SKM-1 treated with dmso at 0.1 percent for 144 hours (cell line): ENCODE data around the gene DNAJB12.

Experiments
- DNase-seq: peaks from one replicate; lab custom pipeline; 2025; ENCODE audit not compliant: unreplicated experiment; lab: John Stamatoyannopoulos, UW

Gene DNAJB12

DNA sequence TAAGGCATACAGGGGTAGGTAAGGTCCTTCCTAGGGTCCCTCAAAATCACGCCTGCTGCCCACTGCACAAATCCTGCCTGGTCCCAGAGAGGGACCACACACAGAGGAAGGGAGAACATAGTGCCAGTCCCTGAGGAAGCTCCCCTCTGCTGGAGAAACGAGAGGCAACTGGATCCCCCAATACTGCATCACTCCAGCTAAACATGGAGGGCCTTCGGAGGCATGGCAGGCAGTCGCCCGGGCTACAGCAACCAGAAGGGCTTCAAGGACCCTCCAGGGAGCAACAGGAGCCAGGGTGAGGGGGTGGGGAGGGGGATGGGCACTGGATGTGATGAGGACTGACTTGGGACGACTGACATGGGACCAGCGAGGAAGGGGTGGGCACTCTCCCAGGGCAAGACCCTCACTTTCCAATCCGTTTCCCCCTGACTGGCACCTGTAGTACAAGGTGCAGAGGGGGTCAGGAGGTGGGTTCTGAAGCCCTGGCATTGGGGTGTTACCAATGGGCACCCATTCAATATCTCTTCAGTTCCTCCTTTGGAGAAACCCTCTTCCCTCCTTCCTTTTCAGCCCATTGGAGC lies 59.3 kb downstream of the DNAJB12 start:
- DNase-seq: no peak

- no peak for DNase-seq
These were observed 62.5 kb downstream of the DNAJB12 start for GRCh38 chr10:72292223-72292691.

- DNase-seq: no peak
These were observed 63.6 kb downstream of the DNAJB12 start for GRCh38 chr10:72291019-72291532.

DNA sequence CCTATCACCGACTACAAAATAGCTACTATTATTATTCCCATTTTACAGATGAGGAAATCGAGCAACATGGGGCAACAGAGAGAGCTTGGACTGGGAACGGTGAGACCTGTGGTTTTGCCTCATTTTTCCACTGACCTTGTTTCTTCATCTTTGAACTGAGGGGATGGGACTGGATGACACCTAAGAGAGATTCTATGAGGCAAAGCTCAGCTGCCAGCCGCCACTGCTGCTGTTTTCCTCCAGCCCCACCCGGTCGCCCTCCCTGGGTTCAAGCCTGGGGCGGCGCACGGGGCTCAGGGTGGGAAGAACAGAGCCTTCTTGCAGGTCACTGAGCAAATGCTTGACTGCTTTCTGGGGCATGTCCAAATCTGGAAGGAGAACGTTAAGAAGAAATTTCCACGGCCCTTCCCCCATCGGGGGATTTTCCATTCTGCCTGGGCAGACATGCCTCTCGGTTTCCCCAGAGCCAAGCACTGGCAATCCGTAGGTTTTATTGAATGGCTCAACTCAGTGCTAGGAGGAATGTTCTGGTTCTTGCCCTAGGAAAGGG lies 68.7 kb downstream of the DNAJB12 start:
- DNase-seq: no peak

- DNase-seq: no peak
These were observed 71.6 kb downstream of the DNAJB12 start for GRCh38 chr10:72283131-72283530.
